HG03108 (cell line): ENCODE measurements around the gene MAP3K4.
"Not testable (repeated sequence)": the region's sequence is repeated elsewhere in the genome, so short reads cannot be mapped to it uniquely, and the experiment has no call there.

ENCODE experiments used
- ATAC-seq: cut with Tn5 transposase; IDR thresholded peaks from one replicate; pipeline ENCODE4 v1.9.1; 2021; ENCODE audit warnings: moderate library complexity; ENCODE audit not compliant: unreplicated experiment

Gene MAP3K4

GRCh38 chr6:161110028-161110779 lies 118.6 kb downstream of the MAP3K4 start:
- no peak for ATAC-seq

- ATAC-seq: no peak
Measured at GRCh38 chr6:161111261-161111660, 119.7 kb downstream of the MAP3K4 start.

- no peak for ATAC-seq
Measured at GRCh38 chr6:161115468-161115867, 123.9 kb downstream of the MAP3K4 start.

- ATAC-seq: no peak
Measured at GRCh38 chr6:161116554-161116953, 125.0 kb downstream of the MAP3K4 start.

GRCh38 chr6:161117308-161117707 lies 125.7 kb downstream of the MAP3K4 start:
- no peak for ATAC-seq

- ATAC-seq: no peak
Measured at GRCh38 chr6:161117942-161118341, 126.4 kb downstream of the MAP3K4 start.

GRCh38 chr6:161123319-161123718 lies 131.8 kb downstream of the MAP3K4 start:
- ATAC-seq: not testable (repeated sequence)

- ATAC-seq: no peak
Measured at GRCh38 chr6:161125591-161125990, 134.0 kb downstream of the MAP3K4 start.

GRCh38 chr6:161127071-161127740 lies 135.6 kb downstream of the MAP3K4 start:
- no peak for ATAC-seq

- no peak for ATAC-seq
Measured at GRCh38 chr6:161128230-161128629, 136.7 kb downstream of the MAP3K4 start.

GRCh38 chr6:161128680-161129196 lies 137.2 kb downstream of the MAP3K4 start:
- ATAC-seq: no peak

GRCh38 chr6:161130541-161130940 lies 139.0 kb downstream of the MAP3K4 start:
- no peak for ATAC-seq

- no peak for ATAC-seq
Measured at GRCh38 chr6:161130967-161131766, 139.6 kb downstream of the MAP3K4 start.

- ATAC-seq: no peak
Measured at GRCh38 chr6:161132384-161132783, 140.8 kb downstream of the MAP3K4 start.

- ATAC-seq: no peak
Measured at GRCh38 chr6:161133963-161134362, 142.4 kb downstream of the MAP3K4 start.

GRCh38 chr6:161134550-161135298 lies 143.2 kb downstream of the MAP3K4 start:
- no peak for ATAC-seq

GRCh38 chr6:161135695-161136591 lies 144.4 kb downstream of the MAP3K4 start:
- no peak for ATAC-seq

- no peak for ATAC-seq
Measured at GRCh38 chr6:161136655-161137054, 145.1 kb downstream of the MAP3K4 start.

- no peak for ATAC-seq
Measured at GRCh38 chr6:161137320-161137719, 145.8 kb downstream of the MAP3K4 start.
